Smooth muscle cell of the brain vasculature (primary cell): ENCODE results near the gene GRIN3B.

Experiments
- DNase-seq: peaks from one replicate; pipeline ENCODE4 v3.0.0-alpha.2; 2012; ENCODE audit warnings: low read depth, low spot score

The GRIN3B gene

DNA sequence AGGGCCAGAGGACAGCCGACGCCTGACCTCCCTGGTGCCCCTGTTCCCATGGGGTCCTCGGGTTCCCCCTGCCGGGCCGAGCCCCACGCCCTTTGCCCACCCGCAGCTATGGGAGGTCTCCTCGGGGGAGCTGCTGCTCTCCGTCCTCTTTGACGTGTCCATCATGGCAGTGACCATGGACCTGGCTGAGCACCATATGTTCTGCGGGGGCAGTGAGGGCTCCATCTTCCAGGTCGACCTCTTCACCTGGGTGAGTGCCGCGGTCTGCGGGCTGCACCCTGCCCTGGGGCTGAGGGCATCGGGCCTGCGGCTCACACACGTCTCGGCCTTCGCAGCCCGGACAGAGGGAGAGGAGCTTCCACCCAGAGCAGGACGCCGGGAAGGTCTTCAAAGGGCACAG, 9.5 kb upstream of the GRIN3B start:
- no peak for DNase-seq

- DNase-seq, result no peak
These were observed 8.9 kb upstream of the GRIN3B start for GRCh38 chr19:991174-991931.

- DNase-seq, result no peak
These were observed 8.1 kb upstream of the GRIN3B start for GRCh38 chr19:991932-992669.

DNA sequence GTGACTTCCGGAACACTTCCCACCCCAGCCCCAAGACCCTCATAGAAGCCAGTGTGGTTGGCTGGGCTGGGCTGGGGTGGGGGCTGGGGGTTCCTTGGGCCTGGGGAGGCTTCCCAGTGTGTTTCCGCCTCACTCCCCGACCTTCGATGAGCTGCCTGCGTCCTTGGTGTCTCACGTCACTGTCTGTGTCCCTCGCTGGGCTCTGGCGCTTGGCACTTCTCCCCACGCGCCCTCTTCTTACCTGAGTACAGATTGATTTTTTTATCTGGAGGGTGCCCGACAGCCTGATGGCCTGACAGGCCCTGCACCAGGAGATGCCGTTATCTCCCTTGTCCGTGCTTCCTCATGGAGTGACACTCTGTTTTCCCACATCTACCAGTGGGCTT, 7.6 kb upstream of the GRIN3B start:
- no peak for DNase-seq

- no peak for DNase-seq
These were observed 6.8 kb upstream of the GRIN3B start for GRCh38 chr19:993361-993830.

DNA sequence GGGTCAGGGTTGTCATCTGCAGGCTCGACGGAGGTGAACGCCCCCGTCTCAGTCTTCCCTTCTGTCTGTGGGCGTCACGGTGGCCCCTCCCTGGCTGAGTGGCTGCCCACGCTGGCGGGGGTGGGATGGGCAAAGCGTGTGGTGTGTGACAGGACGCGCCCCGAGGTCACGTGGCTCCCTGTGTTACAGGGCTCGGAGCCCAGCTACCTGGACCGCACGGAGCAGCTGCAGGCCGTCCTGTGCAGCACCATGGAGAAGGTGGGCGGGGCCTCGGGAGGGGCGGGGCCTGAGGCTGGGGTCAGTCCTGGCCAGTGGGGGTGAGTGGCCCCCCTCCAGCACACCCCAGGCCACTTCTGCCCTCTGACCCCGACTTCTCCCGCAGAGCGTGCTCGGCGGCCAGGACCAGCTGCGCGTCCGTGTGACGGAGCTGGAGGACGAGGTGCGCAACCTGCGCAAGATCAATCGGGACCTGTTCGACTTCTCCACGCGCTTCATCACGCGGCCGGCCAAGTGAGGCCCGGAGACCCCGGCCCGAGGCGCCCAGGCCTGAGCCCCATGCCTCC, 6.3 kb upstream of the GRIN3B start:
- no peak for DNase-seq

DNA sequence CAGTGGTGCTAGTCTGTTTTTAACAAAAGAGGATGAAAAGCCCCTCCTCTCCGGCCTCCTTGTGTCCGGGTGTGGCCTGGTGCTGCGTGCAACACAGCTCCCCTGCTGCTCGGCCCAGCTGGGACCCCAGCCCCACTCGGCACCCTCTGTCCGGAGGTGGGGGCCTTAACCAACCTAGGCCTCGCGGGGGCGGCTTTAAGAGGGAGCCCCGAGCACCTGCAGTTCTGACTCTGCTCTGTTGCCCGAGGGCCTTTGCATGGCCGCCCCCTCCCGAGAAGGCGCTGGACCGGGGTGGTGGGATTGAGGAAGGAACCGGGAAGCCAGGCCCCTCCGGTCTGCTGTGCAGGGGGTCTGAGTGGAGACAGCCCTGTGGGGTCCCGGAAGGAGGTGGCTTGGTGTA, 5.7 kb upstream of the GRIN3B start:
- no peak for DNase-seq

DNA sequence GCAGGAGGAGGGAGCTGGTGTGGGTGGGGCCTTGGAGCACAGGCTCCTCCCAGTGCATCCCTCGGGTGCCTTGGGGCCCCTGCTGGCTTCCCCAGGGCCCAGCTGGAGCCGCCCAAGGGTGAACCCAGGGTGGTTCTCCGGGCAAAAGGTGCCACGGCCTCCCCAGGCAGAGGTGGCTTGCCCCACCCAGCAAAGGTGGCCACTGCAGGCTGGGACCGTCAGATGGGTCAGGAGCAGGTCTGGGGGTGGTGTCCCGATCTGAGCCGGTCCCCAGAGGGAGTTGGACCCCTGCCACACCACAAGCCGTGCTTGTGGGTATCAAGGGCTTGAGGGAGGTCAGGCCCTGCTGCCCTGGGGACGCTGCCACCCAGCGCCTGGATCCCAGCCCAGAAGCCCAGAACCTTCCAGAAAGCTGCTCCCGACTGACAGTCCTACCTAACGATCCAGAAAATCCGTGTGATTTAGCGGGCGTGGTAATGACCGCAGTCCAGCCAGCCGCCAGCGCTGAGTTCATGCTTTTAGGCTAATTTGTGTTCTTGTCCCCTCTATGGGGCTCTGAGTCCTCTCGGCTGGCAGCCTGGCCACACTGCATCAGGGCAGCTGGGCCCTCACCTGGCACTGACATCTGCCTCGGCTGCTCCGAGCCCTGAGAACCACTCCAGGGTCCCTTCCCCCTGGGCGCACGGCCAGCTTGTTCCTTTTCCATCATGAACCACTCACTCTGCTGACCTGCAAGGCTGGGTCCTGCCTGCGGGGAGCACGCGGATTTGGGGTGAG, 5.0 kb upstream of the GRIN3B start:
- DNase-seq, result no peak

- DNase-seq, result no peak
These were observed 4.0 kb upstream of the GRIN3B start for GRCh38 chr19:996051-996838.

DNA sequence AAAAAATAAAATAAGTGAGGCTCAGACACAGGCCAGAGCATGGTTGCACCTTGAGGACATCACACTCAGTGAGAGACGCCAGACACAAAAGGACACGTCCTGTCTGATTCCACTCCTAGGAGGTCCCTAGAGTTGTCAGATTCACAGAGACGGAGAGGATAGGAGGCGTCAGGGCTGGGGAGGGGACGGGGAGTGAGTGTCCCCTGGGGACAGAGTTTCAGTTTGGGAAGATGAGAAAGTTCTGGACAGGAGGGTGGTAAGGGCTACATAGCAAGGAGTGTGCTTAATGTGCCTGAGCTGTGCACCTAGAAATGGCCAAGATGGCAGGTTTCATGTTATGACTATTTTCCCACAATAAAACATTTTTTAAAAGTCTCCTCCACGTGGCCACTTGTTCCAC, 2.2 kb upstream of the GRIN3B start:
- no peak for DNase-seq

DNA sequence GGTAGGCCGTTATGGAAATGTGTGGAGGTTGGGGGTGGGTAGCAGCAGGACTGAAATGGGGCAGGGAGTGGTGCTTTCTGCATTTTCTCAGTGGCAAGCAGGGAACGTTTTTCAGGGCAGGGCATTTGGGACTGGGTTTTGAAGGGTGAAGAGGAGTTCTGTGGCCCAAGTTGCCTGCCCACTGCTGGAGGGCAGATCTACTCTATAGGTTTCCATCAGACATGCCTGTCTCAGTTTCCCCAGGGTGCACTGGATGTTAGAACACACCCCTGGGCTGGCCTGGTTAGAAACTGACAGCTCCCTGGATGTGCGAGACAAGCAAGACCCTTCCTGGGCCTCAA, 870 bp upstream of the GRIN3B start:
- DNase-seq, result no peak

GRCh38 chr19:1000591-1001537, 645 bp downstream of the GRIN3B start:
- no peak for DNase-seq

DNA sequence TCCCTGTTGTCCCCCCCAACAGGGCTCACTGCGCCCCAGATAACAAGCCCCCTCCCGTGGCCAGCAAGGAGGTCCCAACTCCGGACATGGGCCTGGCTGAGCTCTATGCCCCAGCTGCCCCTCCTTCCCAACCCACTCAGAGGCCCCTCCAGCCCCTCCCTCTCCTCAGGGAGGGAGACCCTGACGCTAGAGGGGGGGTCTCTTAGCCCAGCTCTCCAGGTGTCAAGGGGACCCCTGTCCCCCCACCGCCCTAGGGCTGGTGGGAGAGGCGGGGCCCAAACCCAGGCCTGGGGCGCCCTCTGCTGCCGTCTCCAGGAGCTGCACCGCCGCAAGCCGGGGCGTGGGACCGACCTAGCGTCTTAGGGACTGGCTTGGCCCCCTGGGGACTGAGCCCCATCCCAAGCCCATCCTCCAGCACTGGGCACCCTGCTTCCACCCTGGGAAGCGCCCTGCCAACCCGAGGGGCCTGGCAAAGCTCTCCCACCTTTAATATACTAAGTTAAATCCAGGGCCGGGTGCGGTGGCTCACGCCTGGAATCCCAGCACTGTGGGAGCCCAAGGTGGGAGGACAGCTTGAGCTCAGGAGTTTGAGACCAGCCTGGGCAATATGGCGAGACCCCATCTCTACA, 1.4 kb downstream of the GRIN3B start:
- DNase-seq, result no peak

DNA sequence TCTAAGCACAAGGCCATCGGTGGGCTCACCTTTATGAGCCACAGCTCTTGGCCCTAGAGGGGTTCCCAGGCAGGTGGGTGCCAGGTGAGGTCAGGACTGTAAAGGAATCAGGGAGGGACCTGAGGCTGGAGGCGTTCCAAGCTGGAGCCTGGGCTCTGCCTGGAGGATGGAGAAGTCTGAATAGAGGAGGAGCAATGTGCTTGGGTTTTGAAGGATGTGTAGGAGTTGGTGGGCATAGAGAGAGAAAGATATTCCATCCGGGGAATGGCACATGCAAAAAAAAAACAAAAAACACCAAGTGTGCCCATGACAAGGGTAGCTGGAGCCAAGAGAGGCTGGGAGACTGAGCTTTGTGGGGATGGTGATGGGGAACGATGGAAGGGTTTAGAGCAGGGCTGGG, 2.4 kb downstream of the GRIN3B start:
- DNase-seq, result no peak

GRCh38 chr19:1003283-1003682, 3.1 kb downstream of the GRIN3B start:
- no peak for DNase-seq

GRCh38 chr19:1004204-1004802, 4.1 kb downstream of the GRIN3B start:
- DNase-seq, result no peak

DNA sequence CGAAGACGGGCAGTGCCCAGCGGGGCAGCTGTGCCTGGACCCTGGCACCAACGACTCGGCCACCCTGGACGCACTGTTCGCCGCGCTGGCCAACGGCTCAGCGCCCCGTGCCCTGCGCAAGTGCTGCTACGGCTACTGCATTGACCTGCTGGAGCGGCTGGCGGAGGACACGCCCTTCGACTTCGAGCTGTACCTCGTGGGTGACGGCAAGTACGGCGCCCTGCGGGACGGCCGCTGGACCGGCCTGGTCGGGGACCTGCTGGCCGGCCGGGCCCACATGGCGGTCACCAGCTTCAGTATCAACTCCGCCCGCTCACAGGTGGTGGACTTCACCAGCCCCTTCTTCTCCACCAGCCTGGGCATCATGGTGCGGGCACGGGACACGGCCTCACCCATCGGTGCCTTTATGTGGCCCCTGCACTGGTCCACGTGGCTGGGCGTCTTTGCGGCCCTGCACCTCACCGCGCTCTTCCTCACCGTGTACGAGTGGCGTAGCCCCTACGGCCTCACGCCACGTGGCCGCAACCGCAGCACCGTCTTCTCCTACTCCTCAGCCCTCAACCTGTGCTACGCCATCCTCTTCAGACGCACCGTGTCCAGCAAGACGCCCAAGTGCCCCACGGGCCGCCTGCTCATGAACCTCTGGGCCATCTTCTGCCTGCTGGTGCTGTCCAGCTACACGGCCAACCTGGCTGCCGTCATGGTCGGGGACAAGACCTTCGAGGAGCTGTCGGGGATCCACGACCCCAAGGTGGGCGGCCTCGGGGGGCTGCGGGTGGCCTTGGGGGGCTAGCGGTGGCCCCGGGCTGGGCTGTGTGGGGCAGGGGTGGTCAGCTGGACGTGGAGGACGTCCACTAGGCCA, 4.8 kb downstream of the GRIN3B start:
- no peak for DNase-seq

DNA sequence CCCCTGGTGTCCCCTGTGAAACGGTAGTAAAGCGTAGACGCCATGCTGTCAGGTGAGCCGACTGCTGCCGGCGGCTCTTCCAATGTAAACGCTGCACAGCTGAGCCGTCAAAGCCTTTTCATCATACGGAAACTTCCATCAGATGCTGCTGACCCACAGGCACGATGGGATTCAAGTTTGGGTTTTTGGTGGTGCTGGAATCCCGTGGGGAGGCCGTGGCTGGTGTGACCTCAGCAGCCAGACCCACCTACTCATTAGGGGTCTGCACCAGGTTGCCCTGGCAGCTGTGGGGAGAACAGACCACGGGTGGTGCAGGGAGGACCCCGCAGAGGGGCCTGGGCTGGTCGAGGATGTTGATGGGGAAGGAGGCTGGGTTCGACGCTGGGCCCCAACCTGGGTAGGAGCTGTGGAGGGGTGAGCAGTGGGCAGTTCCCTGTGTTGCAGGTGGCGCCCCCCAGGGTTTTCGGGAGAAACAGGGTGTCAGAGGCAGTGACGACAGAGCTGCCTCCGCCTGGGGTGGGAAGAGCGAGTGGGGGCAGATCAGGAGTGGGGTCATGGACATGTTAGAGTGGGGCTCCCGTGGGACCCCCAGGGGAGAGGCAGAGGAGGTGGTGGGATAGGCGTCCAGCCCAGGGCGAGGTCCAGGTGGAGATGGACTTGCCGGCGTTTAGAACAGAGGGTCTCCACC, 6.6 kb downstream of the GRIN3B start:
- no peak for DNase-seq
